CD4-positive, alpha-beta memory T cell (primary cell): ENCODE measurements around the gene IL10RB. TPM values are rescaled to one million over a fixed set of nuclear protein-coding genes. Genes with fewer than 3 reads are reported as not detected.
"Not testable (repeated sequence)": the region's sequence is repeated elsewhere in the genome, so short reads cannot be mapped to it uniquely, and the experiment has no call there.

Source experiments
- CTCF ChIA-PET: fragments of 350-600 bp; sonication (Branson Sonifier 250); formaldehyde crosslinking; loops from one replicate; lab custom pipeline; 2021; ENCODE audit warnings: inconsistent platforms; ENCODE audit not compliant: partially characterized antibody; lab: Charles Lee
- POLR2A ChIA-PET: fragments of 350-600 bp; sonication (Branson Sonifier 250); formaldehyde crosslinking; loops from one replicate; lab custom pipeline; 2021; ENCODE audit not compliant: partially characterized antibody; lab: Charles Lee
- DNase-seq, 5 donors: peaks; one replicate each; pipeline versions ENCODE4 v3.0.0 to v3.0.0-alpha.2; 2020 to 2022; ENCODE audit warnings: mixed read lengths in 1 of 5
- H3K27ac ChIP-seq: one replicate; pipeline ENCODE4 v1.7.0; 2013; ENCODE audit warnings: low read depth, low read length
- H3K27me3 ChIP-seq: 2 replicates; pipeline ENCODE4 v1.7.0; 2013; ENCODE audit warnings: mild to moderate bottlenecking, low read length, moderate library complexity; ENCODE audit not compliant: insufficient read depth
- H3K36me3 ChIP-seq: 2 replicates; pipeline ENCODE4 v1.7.0; 2013; ENCODE audit warnings: mild to moderate bottlenecking, low read length, moderate library complexity; ENCODE audit not compliant: insufficient read depth
- H3K4me1 ChIP-seq: 2 replicates; pipeline ENCODE4 v1.7.0; 2013; ENCODE audit warnings: mild to moderate bottlenecking, low read length, moderate library complexity; ENCODE audit not compliant: insufficient read depth
- H3K4me3 ChIP-seq, 2 donors: one replicate each; pipeline ENCODE4 v1.7.0; 2013; ENCODE audit warnings: low read length in 2 of 2, mild to moderate bottlenecking in 1 of 2
- H3K9me3 ChIP-seq, 2 donors: one replicate each; pipeline ENCODE4 v1.7.0; 2013; ENCODE audit warnings: low read length in 2 of 2, control low read depth in 1 of 2; ENCODE audit not compliant: control insufficient read depth in 1 of 2
- H3K27ac Mint-ChIP-seq, 7 donors: one replicate each; pipeline ENCODE4 v1.8.0; 2020 to 2021; ENCODE audit warnings: mixed read lengths in 7 of 7, mild to moderate bottlenecking in 6 of 7, inconsistent platforms in 3 of 7, moderate library complexity in 3 of 7
- H3K27me3 Mint-ChIP-seq, 2 donors: one replicate each; pipeline ENCODE4 v1.8.0; 2020 to 2021; ENCODE audit warnings: mixed read lengths in 2 of 2
- H3K36me3 Mint-ChIP-seq, 2 donors: one replicate each; pipeline ENCODE4 v1.8.0; 2020 to 2021; ENCODE audit warnings: mixed read lengths in 2 of 2, inconsistent platforms in 1 of 2, mild to moderate bottlenecking in 1 of 2
- H3K4me1 Mint-ChIP-seq, 4 donors: one replicate each; pipeline ENCODE4 v1.8.0; 2020 to 2021; ENCODE audit warnings: mixed read lengths in 4 of 4, mild to moderate bottlenecking in 1 of 4
- H3K4me3 Mint-ChIP-seq, 8 donors: one replicate each; pipeline ENCODE4 v1.8.0; 2020 to 2021; ENCODE audit warnings: mixed read lengths in 8 of 8, mild to moderate bottlenecking in 7 of 8, moderate library complexity in 6 of 8, inconsistent platforms in 3 of 8
- H3K9me3 Mint-ChIP-seq, 8 donors: one replicate each; pipeline ENCODE4 v1.8.0; 2020 to 2021; ENCODE audit warnings: mixed read lengths in 8 of 8, mild to moderate bottlenecking in 5 of 8, inconsistent platforms in 3 of 8, moderate library complexity in 1 of 8
- intact Hi-C: fragments of 100-400 bp; cut with micrococcal nuclease; formaldehyde crosslinking; loops from one replicate; pipeline ENCODE4 v1.15.1; 2023
- polyA plus RNA-seq, 2 donors: library from polyadenylated mRNA; unstranded; fragments of 300-500 nt; fragmentation: Illumina TruSeq; gene quantifications; one replicate each; pipeline ENCODE4 v1.2.3, GENCODE V29; 2021
- total RNA-seq, 2 experiments: library from RNA; stranded (reverse); gene quantifications; one replicate each; pipeline ENCODE4 v1.2.3, GENCODE V29; 2021

The IL10RB gene
- total and polyA plus RNA-seq, 4 experiments from 2014 or later, result 30.6 to 61.8 (median 44.8) TPM

- CTCF ChIA-PET, H3K27me3 Mint-ChIP-seq, H3K36me3 Mint-ChIP-seq, H3K4me1 Mint-ChIP-seq, H3K27ac ChIP-seq, H3K4me1 ChIP-seq, H3K9me3 Mint-ChIP-seq, H3K4me3 ChIP-seq, H3K27me3 ChIP-seq, H3K36me3 ChIP-seq, H3K9me3 ChIP-seq: not testable (repeated sequence)
- POLR2A ChIA-PET, result interaction anchor here (0.6 kb wide), 1 partner anchor 43 kb away, joined by 4 read pairs; no protein-coding TSS in a partner anchor
- Mint-ChIP-seq H3K27ac (peak overlapping the region in 1 of 7 donors; percentile 77), H3K4me3 (peak overlapping the region in 1 of 8 donors; percentile 48)
- DNase-seq, result peak in 4 of 5 donors; percentile 29 to 61 (median 41)
- intact Hi-C loops, result loop anchor here (5.0 kb wide), 1 partner anchor 89 kb away; no protein-coding TSS in a partner anchor
Observed at GRCh38 chr21:33321005-33321404, 54.8 kb downstream of the IL10RB start.

- H3K9me3 Mint-ChIP-seq, H3K36me3 Mint-ChIP-seq, H3K36me3 ChIP-seq, H3K27me3 ChIP-seq, CTCF ChIA-PET, DNase-seq, H3K9me3 ChIP-seq, H3K27ac Mint-ChIP-seq, H3K27ac ChIP-seq, H3K27me3 Mint-ChIP-seq, H3K4me3 Mint-ChIP-seq: not testable (repeated sequence)
- intact Hi-C loops, result loop anchor here (1.0 to 5.0 kb wide), 4 partner anchors 57 to 219 kb away; partner anchors contain the start of genes GART, IL10RB and SON
- Histone ChIP-seq H3K4me3 (peak overlapping the region; percentile 83 to 99), H3K4me1 (peaks cover 30% of the 10 kb centered on the region)
- peaks cover 14 to 25% (median 20%) of the 10 kb centered on the region in 4 donors for H3K4me1 Mint-ChIP-seq
- POLR2A ChIA-PET, result interaction anchor here (4.9 kb wide), 1 partner anchor 37 kb away, joined by 114 read pairs; no protein-coding TSS in a partner anchor
Observed at GRCh38 chr21:33323610-33324009, 57.4 kb downstream of the IL10RB start.

- POLR2A ChIA-PET, result interaction anchor here (0.7 to 4.9 kb wide), 43 partner anchors 10 to 623 kb away, joined by 3 to 114 read pairs (median 5); partner anchors contain the start of genes DNAJC28, GART, IFNAR2 and IFNGR2
Observed at GRCh38 chr21:33324291-33325221, 58.4 kb downstream of the IL10RB start, which contains the start of gene IFNAR1. TSS of gene IFNAR1 (plus strand) at chr21:33324970. CDS start at chr21:33325056, 86 bp downstream.

GRCh38 chr21:33325222-33326067 is 59.3 kb downstream of the IL10RB start:
- H3K27ac ChIP-seq, result peak overlapping the region; percentile 95
- Mint-ChIP-seq H3K4me3 (no peak overlapping the region), H3K27ac (no peak overlapping the region), H3K36me3 (peaks cover 0 to 4% of the 10 kb centered on the region in 2 donors), H3K9me3 (no peaks in the 10 kb centered on the region), H3K27me3 (no peaks in the 10 kb centered on the region), H3K4me1 (peaks cover 23 to 41% (median 33%) of the 10 kb centered on the region in 4 donors)
- peaks cover 47% of the 10 kb centered on the region for H3K4me1 ChIP-seq
- intact Hi-C loops, result loop anchor here (1.0 to 2.0 kb wide), 4 partner anchors 36 to 217 kb away; partner anchors contain the start of genes GART and SON
- H3K36me3 ChIP-seq, result no peaks in the 10 kb centered on the region
- ChIA-PET POLR2A (interaction anchor here (0.8 to 4.9 kb wide), 41 partner anchors 9 to 623 kb away, joined by 3 to 114 read pairs (median 6); partner anchors contain the start of genes GART, IFNAR2, IFNGR2 and IL10RB), CTCF (interaction anchor here (0.6 to 2.4 kb wide), 20 partner anchors 9 to 385 kb away, joined by 3 to 56 read pairs (median 4); partner anchors contain the start of gene IFNAR2)
- no peaks in the 10 kb centered on the region for H3K9me3 ChIP-seq
- peak; percentile 73 to 85 (median 75) for DNase-seq
- no peaks in the 10 kb centered on the region for H3K27me3 ChIP-seq
- peak overlapping the region; percentile 90 to 99 for H3K4me3 ChIP-seq

More at GRCh38 chr21:33324291-33325221, 58.4 kb downstream of the IL10RB start, which contains the start of gene IFNAR1:
- Histone ChIP-seq H3K4me1 (peaks cover 39% of the 10 kb centered on the region), H3K27me3 (no peaks in the 10 kb centered on the region), H3K36me3 (no peaks in the 10 kb centered on the region), H3K4me3 (peak within 1 kb of the TSS; percentile 90 to 99), H3K9me3 (no peaks in the 10 kb centered on the region), H3K27ac (peak within 1 kb of the TSS; percentile 95)
- Mint-ChIP-seq H3K27me3 (no peaks in the 10 kb centered on the region), H3K9me3 (no peaks in the 10 kb centered on the region), H3K27ac (no peak within 1 kb of the TSS), H3K36me3 (no peaks in the 10 kb centered on the region), H3K4me3 (no peak within 1 kb of the TSS), H3K4me1 (peaks cover 18 to 32% (median 26%) of the 10 kb centered on the region in 4 donors)
- peak; percentile 94 to 99 (median 98) for DNase-seq
- CTCF ChIA-PET, result interaction anchor here (0.6 to 2.4 kb wide), 19 partner anchors 8 to 384 kb away, joined by 3 to 56 read pairs (median 4); partner anchors contain the start of gene IFNAR2
- intact Hi-C loops, result loop anchor here (1.0 to 5.0 kb wide), 6 partner anchors 37 to 218 kb away; partner anchors contain the start of genes GART, IL10RB and SON

- H3K4me3 ChIP-seq, result peak overlapping the region in 1 of 2 donors; percentile 1
- H3K4me1 Mint-ChIP-seq, result peaks cover 36 to 59% (median 50%) of the 10 kb centered on the region in 4 donors
Observed at GRCh38 chr21:33327326-33327725, 61.2 kb downstream of the IL10RB start.

More at GRCh38 chr21:33327326-33327725, 61.2 kb downstream of the IL10RB start:
- Mint-ChIP-seq H3K4me3 (peak overlapping the region in 6 of 8 donors; percentile 6 to 61 (median 43)), H3K27me3 (no peaks in the 10 kb centered on the region), H3K36me3 (peaks cover 4 to 18% of the 10 kb centered on the region in 2 donors), H3K27ac (peak overlapping the region in 4 of 7 donors; percentile 6 to 57 (median 28)), H3K9me3 (no peaks in the 10 kb centered on the region)
- Histone ChIP-seq H3K27me3 (no peaks in the 10 kb centered on the region), H3K27ac (no peak overlapping the region), H3K4me1 (peaks cover 66% of the 10 kb centered on the region), H3K9me3 (no peaks in the 10 kb centered on the region), H3K36me3 (peaks cover 8% of the 10 kb centered on the region)
- no peak for DNase-seq
- ChIA-PET POLR2A (interaction anchor here (3.3 to 4.9 kb wide), 2 partner anchors 28 to 33 kb away, joined by 56 to 114 read pairs; no protein-coding TSS in a partner anchor), CTCF (interaction anchor here (0.6 to 6.6 kb wide), 6 partner anchors 19 to 130 kb away, joined by 3 to 42 read pairs (median 4); no protein-coding TSS in a partner anchor)
- intact Hi-C loops, result no loop called here
